DOHH2 (cell line): ENCODE measurements around the gene DLST.

Experiments
- H3F3A ChIP-seq: fragments of 200-600 bp; sonication (generic), shearing (Covaris generic); 2 replicates; pipeline ENCODE4 v1.6.0; 2016; ENCODE audit warnings: antibody characterized with exemption, mild to moderate bottlenecking; ENCODE audit not compliant: control insufficient read depth, insufficient read depth
- H3K27ac ChIP-seq: fragments of 200-600 bp; sonication (generic); 2 replicates; pipeline ENCODE4 v1.5.1; 2014; ENCODE audit warnings: low read depth, mild to moderate bottlenecking, low read length, moderate library complexity
- H3K27me3 ChIP-seq: fragments of 200-600 bp; sonication (generic); 2 replicates; pipeline ENCODE4 v1.6.1; 2014; ENCODE audit warnings: mild to moderate bottlenecking, low read length, mixed read lengths; ENCODE audit not compliant: control insufficient read depth
- H3K36me3 ChIP-seq: fragments of 200-600 bp; sonication (generic); 2 replicates; pipeline ENCODE4 v1.6.1; 2014; ENCODE audit warnings: mild to moderate bottlenecking, low read length, moderate library complexity, mixed read lengths; ENCODE audit not compliant: control insufficient read depth
- H3K4me1 ChIP-seq: fragments of 200-600 bp; sonication (generic); 2 replicates; pipeline ENCODE4 v1.6.1; 2014; ENCODE audit warnings: mild to moderate bottlenecking, low read length, mixed read lengths; ENCODE audit not compliant: control insufficient read depth
- H3K4me2 ChIP-seq: fragments of 200-600 bp; sonication (generic); 2 replicates; pipeline ENCODE4 v1.6.0; 2014; ENCODE audit warnings: mild to moderate bottlenecking, low read length, moderate library complexity
- H3K4me3 ChIP-seq: fragments of 200-600 bp; sonication (generic); 2 replicates; pipeline ENCODE4 v1.5.1; 2014; ENCODE audit warnings: mild to moderate bottlenecking, low read length, mixed read lengths
- H3K79me2 ChIP-seq: fragments of 200-600 bp; sonication (generic); 2 replicates; pipeline ENCODE4 v1.6.1; 2014; ENCODE audit warnings: mild to moderate bottlenecking, low read length, mixed read lengths; ENCODE audit not compliant: control insufficient read depth
- H3K9me2 ChIP-seq: fragments of 200-600 bp; sonication (generic); replicated peaks from 2 replicates; pipeline ENCODE4 v1.6.1; 2014; ENCODE audit warnings: mild to moderate bottlenecking, low read length, mixed read lengths; ENCODE audit not compliant: control insufficient read depth
- H3K9me3 ChIP-seq: fragments of 200-600 bp; sonication (generic); 2 replicates; pipeline ENCODE4 v1.6.1; 2014; ENCODE audit warnings: antibody characterized with exemption, low read length, mixed read lengths; ENCODE audit not compliant: control insufficient read depth, insufficient read depth
- H4K20me1 ChIP-seq: fragments of 200-600 bp; sonication (generic); 2 replicates; pipeline ENCODE4 v1.6.0; 2014; ENCODE audit warnings: low read depth, mild to moderate bottlenecking, antibody characterized with exemption, low read length, moderate library complexity; ENCODE audit not compliant: control insufficient read depth, insufficient read depth
- CTCF ChIP-seq: fragments of 200-600 bp; sonication (generic); IDR thresholded peaks from one replicate; pipeline ENCODE4 v1.5.1; 2014; ENCODE audit warnings: antibody characterized with exemption, mild to moderate bottlenecking, low read depth, low read length; ENCODE audit not compliant: poor library complexity, severe bottlenecking
- EZH2phosphoT487 ChIP-seq: fragments of 200-600 bp; sonication (generic); IDR thresholded peaks from 2 replicates; pipeline ENCODE4 v1.6.1; 2017; ENCODE audit warnings: borderline replicate concordance, mild to moderate bottlenecking, antibody characterized with exemption, low read length, moderate library complexity, mixed read lengths

Gene DLST

GRCh38 chr14:74938531-74939495 lies 57.1 kb downstream of the DLST start:
- Histone ChIP-seq H3K27ac (no peak overlapping the region), H3K4me1 (peaks cover 44% of the 10 kb centered on the region)
- no peak for TF ChIP-seq EZH2phosphoT487
- TF ChIP-seq CTCF: no peak

GRCh38 chr14:74940956-74941565 lies 59.3 kb downstream of the DLST start:
- Histone ChIP-seq H3F3A (peaks cover 25% of the 10 kb centered on the region), H3K4me1 (peaks cover 50% of the 10 kb centered on the region), H3K9me2 (no peaks in the 10 kb centered on the region), H3K27ac (peak overlapping the region; percentile 85), H4K20me1 (no peaks in the 10 kb centered on the region), H3K27me3 (no peaks in the 10 kb centered on the region), H3K36me3 (no peaks in the 10 kb centered on the region), H3K4me3 (peak overlapping the region; percentile 68), H3K4me2 (peak overlapping the region; percentile 99), H3K79me2 (0 out of 2 replicates have a peak, but pooled peaks cover 3% of the 10 kb centered on the region), H3K9me3 (no peaks in the 10 kb centered on the region)
- TF ChIP-seq CTCF: no peak
- no peak for TF ChIP-seq EZH2phosphoT487

More at GRCh38 chr14:74938531-74939495, 57.1 kb downstream of the DLST start:
- Histone ChIP-seq H3K27me3 (no peaks in the 10 kb centered on the region), H3K36me3 (no peaks in the 10 kb centered on the region), H3K9me3 (no peaks in the 10 kb centered on the region), H4K20me1 (no peaks in the 10 kb centered on the region), H3K4me2 (no peak overlapping the region), H3K4me3 (no peak overlapping the region), H3F3A (peaks cover 25% of the 10 kb centered on the region), H3K9me2 (no peaks in the 10 kb centered on the region), H3K79me2 (0 out of 2 replicates have a peak, but pooled peaks cover 3% of the 10 kb centered on the region)

GRCh38 chr14:74941676-74942097 lies 60.0 kb downstream of the DLST start:
- no peak for TF ChIP-seq CTCF
- TF ChIP-seq EZH2phosphoT487: no peak
- Histone ChIP-seq H3K9me3 (no peaks in the 10 kb centered on the region), H4K20me1 (no peaks in the 10 kb centered on the region), H3K9me2 (no peaks in the 10 kb centered on the region), H3F3A (peaks cover 25% of the 10 kb centered on the region), H3K36me3 (no peaks in the 10 kb centered on the region), H3K4me1 (peaks cover 56% of the 10 kb centered on the region), H3K27ac (peak overlapping the region; percentile 85), H3K79me2 (0 out of 2 replicates have a peak, but pooled peaks cover 3% of the 10 kb centered on the region), H3K27me3 (no peaks in the 10 kb centered on the region), H3K4me3 (peak overlapping the region; percentile 68), H3K4me2 (peak overlapping the region; percentile 99)
